CD4-positive, alpha-beta T cell treated with Interferon gamma for 1 hour (primary cell): ENCODE measurements around the gene SYNPO2L.
"Not testable (repeated sequence)": the region's sequence is repeated elsewhere in the genome, so short reads cannot be mapped to it uniquely, and the experiment has no call there.

Experiments
- DNase-seq: peaks from one replicate; pipeline ENCODE4 v3.0.0-alpha.2; 2020

The SYNPO2L gene

DNA sequence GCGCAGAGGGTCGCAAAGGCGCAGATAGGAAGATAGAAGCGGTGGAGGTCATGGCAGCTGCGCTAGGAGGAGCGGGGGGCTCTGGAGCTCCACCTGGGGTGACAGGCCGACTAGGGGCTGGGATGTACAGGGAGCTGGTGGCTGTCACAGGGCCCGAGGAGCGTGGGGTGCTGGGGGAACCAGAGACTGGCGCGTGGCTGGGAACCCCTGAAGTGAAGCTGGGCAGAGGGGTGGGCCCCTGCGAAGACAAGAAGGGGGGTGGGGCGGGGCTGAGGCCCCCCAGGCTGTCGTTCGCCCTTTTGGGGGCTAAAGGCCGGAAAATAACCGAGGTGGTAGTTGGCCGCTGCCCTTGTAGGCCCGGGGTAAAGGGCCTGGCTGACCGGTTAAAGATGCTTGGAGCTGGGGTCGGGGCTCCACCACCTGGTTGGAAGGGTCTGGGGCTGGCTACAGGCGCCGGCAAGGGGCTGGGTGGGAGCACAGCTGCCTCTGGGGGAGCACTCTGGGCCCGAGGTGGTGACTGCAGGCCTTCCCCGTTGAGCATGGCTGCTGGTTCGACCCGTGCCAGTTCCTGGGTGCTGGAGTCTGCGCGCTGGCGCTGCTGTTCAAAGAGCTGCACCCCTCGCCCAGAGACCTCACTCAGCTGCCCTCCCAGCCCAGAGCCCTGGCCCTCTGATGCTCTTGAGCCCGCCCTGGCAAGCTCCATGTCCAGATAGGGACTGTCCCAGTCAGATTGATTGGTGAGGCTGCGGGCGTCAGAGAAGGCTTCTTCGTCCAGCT is 7.8 kb downstream of the SYNPO2L start:
- DNase-seq = no peak

- DNase-seq = no peak
Observed at GRCh38 chr10:73647211-73647874, 8.5 kb downstream of the SYNPO2L start.

GRCh38 chr10:73646598-73647041 is 9.2 kb downstream of the SYNPO2L start:
- no peak for DNase-seq

- DNase-seq = no peak
Observed at GRCh38 chr10:73645251-73645650, 10.6 kb downstream of the SYNPO2L start.

DNA sequence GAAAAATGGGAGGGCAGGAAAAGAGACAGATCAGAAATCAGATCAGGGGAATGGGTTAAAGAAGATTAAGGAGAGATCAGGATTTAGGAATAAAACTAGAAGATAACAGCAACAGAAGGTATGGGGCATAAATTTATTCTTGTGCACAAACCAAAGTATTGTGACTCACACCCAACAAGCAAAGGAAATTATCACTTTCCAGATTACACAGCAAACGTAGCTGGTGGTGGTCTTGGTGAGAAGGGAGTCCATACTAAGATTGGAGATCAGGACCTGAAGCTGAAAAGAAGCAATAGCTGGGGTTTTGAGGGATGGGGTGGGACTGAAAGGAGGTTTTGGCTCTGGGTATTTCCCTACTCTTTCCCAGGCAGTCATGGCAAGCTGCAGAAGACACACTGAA is 11.1 kb downstream of the SYNPO2L start:
- no peak for DNase-seq

DNA sequence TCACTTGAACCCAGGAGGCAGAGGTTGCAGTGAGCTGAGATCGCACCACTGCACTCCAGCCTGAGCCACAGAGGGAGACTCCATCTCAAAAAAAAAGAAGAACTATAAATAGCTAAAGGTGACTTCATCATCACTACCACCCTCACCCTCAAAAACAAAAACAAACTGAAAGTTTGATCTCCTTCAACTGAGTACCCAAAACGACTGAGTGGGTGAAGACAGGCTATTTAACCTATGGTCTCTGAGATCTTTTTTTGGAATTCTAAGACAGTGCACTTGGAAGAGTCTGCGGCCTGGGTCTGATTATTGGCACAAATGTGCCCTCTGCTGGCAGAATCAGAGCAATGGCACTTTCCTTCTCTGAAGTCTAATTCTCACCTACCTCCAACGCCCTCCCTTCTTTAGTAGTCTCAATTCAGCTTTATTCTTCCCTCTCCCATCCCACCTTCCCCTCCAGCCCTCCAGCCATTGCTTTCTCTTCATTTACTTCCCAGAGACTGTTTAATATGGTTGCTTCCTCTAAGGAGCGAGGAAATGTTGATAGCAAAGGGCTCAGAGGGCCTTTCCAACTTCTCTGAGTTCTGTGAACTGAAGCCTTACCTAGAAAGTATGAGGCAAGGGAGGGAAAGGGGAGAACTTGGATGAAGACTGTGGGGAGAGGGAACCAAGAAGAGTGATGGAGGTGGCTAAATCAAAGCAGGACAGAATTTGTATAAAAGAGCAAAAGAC is 11.7 kb downstream of the SYNPO2L start:
- DNase-seq = peak; percentile 50

DNA sequence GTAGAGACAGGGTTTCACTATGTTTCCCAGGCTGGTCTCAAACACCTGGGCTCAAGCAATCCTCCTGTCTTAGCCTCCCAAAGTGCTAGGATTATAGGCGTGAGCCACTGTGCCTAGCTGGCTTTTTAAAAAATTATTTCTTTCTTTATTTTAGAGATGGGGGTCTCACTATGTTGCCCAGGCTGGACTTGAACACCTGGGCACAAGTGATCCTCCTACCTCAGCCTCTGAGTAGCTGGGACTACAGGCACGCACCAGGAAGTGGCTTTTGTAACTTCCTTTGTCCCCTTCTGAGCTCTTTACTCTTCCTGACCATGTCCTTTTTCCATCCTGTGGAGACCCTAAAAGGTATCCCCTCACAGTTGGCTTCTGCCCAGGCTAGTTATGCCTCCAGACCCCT is 12.5 kb downstream of the SYNPO2L start:
- DNase-seq = no peak

DNA sequence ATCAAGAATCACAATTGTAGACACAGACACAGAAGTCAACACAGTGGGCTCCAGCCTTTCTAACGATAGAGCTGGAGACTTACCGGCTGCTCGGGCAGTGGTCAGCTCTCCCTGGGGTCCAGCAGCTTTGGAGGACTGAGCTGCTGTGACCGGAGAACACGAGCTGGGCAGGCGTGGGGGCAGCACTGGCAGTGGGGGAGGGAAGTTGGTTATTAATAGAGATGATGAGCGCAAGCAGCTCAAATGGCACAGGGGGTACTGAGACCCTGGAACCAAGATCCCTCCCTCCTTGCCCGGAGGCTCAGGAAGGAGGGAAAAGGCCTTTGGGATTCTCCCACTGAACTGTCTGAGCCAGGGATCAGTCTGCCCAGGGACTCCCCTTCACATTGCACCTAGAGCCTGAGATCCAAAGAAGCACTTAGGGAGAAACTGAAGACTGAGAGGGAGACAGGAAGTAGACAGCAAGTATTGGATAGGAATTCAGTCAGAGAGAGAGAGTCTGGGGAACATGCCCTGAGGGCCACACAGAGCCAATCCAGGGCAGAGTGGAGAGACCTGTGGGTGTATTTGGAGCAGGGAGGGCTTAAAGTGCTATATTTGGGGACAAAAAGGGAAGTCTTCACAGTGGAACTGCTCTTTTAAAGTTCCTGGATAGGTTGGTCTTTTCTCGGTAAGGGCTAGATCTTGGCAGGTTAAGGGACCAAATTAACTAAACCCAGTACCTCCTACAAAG is 14.3 kb downstream of the SYNPO2L start, which contains the start of gene MYOZ1:
Gene MYOZ1, minus strand, starts transcription at position 147 of the 733 bp plus-strand sequence. CDS start 1,457 bp downstream, outside the sequence.
- no peak for DNase-seq

DNA sequence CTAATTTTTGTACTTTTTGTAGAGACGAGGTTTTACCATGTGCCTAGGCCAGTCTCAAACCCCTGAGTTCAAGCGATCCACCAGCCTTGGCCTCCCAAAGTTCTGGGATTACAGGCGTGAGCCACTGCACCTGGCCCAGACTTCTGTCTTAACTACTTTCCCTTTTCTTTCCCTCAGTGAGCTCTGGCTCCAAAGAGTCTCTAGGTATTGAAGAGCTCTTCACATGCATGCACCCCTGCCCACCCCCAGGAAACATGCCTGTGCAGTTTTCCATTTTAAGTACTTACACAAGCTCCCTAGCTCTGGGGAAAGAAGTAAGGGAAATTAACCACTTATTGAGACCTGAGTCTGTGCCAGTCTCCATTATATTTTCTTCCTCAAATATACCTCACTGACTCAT is 16.5 kb downstream of the SYNPO2L start:
- DNase-seq = no peak

DNA sequence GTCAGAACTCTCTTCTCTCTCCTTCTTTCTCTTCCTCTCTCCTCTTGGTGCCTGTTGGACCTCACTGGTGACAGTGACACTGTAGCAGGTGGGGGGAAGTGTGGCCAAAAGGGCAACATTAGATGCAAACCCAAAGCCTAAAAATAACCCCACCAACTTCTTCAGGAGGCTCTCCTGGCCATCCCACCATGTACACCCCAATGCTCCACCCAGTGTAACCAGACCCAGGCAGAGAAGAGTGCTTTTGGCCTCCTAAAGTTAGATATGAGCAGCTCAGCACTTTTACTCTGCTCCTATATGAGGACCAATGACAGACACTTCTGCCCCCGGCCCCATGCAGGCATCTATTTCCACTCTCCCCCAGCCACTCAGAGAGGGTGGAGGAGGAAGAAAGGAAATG is 20.0 kb downstream of the SYNPO2L start:
- DNase-seq = no peak

- no peak for DNase-seq
Observed at GRCh38 chr10:73634421-73634820, 21.4 kb downstream of the SYNPO2L start.

GRCh38 chr10:73629165-73629564 is 26.7 kb downstream of the SYNPO2L start:
- no peak for DNase-seq

GRCh38 chr10:73628405-73628804 is 27.4 kb downstream of the SYNPO2L start:
- DNase-seq = no peak

- DNase-seq = no peak
Observed at GRCh38 chr10:73627300-73627699, 28.5 kb downstream of the SYNPO2L start.

GRCh38 chr10:73625884-73626752 is 29.7 kb downstream of the SYNPO2L start:
- DNase-seq = peak; percentile 96

- DNase-seq = no peak
Observed at GRCh38 chr10:73625004-73625883, 30.6 kb downstream of the SYNPO2L start.

DNA sequence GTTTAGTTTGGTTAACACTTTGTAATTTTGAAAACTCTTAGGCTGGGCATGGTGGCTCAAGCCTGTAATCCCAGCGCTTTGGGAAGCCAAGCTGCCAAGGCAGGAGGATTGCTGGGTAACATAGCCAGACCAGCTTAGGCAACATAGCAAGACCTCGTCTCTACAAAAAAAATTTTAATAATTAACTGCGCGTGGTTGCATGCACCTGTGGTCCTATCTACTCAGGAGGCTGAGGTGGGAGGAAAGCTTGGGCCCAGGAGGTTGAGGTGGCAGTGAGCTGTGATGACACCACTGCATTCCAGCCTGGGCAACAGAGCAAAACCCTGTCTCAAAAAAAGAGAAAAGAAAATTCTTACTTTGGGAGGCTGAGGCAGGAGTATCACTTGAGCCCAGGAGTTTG is 32.8 kb downstream of the SYNPO2L start:
- no peak for DNase-seq

- not testable (repeated sequence) for DNase-seq
Observed at GRCh38 chr10:73620974-73621373, 34.9 kb downstream of the SYNPO2L start.

GRCh38 chr10:73617143-73617542 is 38.7 kb downstream of the SYNPO2L start:
- DNase-seq = not testable (repeated sequence)

GRCh38 chr10:73614720-73615119 is 41.1 kb downstream of the SYNPO2L start:
- DNase-seq = no peak

DNA sequence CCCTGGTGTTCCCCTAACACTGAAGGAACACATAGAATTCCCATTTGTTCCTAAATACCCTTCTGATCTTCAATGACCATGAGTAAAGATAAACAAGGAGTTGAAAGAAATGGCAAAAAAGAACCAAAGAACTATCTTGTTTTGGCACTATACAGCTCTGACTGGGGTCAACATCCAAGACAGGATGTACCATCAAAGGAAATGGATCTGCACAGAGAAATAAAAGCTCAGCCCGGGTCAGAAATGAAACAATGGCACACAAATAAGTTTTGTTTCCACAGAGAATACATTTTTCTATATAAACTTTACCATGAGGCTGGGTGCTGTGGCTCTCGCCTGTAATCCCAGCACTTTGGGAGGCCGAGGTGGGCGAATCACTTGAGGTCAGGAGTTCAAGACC is 46.7 kb downstream of the SYNPO2L start:
- no peak for DNase-seq
